PC-3 (cell line): Measurements from ENCODE around the gene HLA-DRB1. TPM values are rescaled to one million over a fixed set of nuclear protein-coding genes. Genes with fewer than 3 reads are reported as not detected.

ENCODE experiments used
- ATAC-seq: fragments of 200-7000 bp; cut with Tn5 transposase; 2 replicates; pipeline ENCODE4 v1.9.1; 2020; ENCODE audit warnings: mild to moderate bottlenecking, moderate library complexity
- Bru-seq: library from RNA; stranded (reverse); fragments of 400-500 nt; gene quantifications from one replicate; lab custom pipeline; 2021; lab: Mats Ljungman, UMichigan
- BruChase-seq, 2 experiments: library from RNA; stranded (reverse); fragments of 400-500 nt; gene quantifications; one replicate each; lab custom pipeline; 2021; lab: Mats Ljungman, UMichigan
- BruUV-seq: library from RNA; stranded (reverse); fragments of 400-500 nt; replicated peaks from 2 replicates; lab custom pipeline; 2021; lab: Mats Ljungman, UMichigan
- CTCF ChIA-PET: fragments of 300-600 bp; sonication (Branson Sonifier 250); formaldehyde crosslinking; loops from one replicate; lab custom pipeline; 2022; ENCODE audit warnings: antibody characterized with exemption; lab: Charles Lee
- POLR2A ChIA-PET: fragments of 300-600 bp; sonication (Branson Sonifier 250); formaldehyde crosslinking; loops from one replicate; lab custom pipeline; 2022; ENCODE audit warnings: antibody characterized with exemption; ENCODE audit not compliant: unreplicated experiment; lab: Charles Lee
- DNase-seq: peaks from one replicate; pipeline ENCODE4 v3.0.0-alpha.2; 2015
- H2AFZ ChIP-seq: fragments of 300-600 bp; sonication (generic); 2 replicates; pipeline ENCODE4 v1.6.0; 2016; ENCODE audit warnings: antibody characterized with exemption, low read length
- H3F3A ChIP-seq: fragments of 300-600 bp; sonication (generic); one replicate; pipeline ENCODE4 v1.6.0; 2017; ENCODE audit warnings: antibody characterized with exemption, low read length, control low read depth, mild to moderate bottlenecking; ENCODE audit not compliant: unreplicated experiment
- H3K27ac ChIP-seq: fragments of 300-600 bp; sonication (generic); 2 replicates; pipeline ENCODE4 v1.5.1; 2016; ENCODE audit warnings: mild to moderate bottlenecking, low read length
- H3K27me3 ChIP-seq: fragments of 300-600 bp; sonication (generic); 2 replicates; pipeline ENCODE4 v1.6.1; 2016; ENCODE audit warnings: low read length, mixed read lengths
- H3K36me3 ChIP-seq: fragments of 300-600 bp; sonication (generic); 2 replicates; pipeline ENCODE4 v1.6.1; 2016; ENCODE audit warnings: low read depth, mixed run types, low read length, mixed read lengths
- H3K4me1 ChIP-seq: fragments of 300-600 bp; sonication (generic); 2 replicates; pipeline ENCODE4 v1.5.1; 2016; ENCODE audit warnings: low read length; ENCODE audit not compliant: insufficient read depth
- H3K4me2 ChIP-seq: fragments of 300-600 bp; sonication (generic); 2 replicates; pipeline ENCODE4 v1.6.0; 2016; ENCODE audit warnings: low read length
- H3K4me3 ChIP-seq: fragments of 300-600 bp; sonication (generic); 2 replicates; pipeline ENCODE4 v1.5.1; 2016; ENCODE audit warnings: mild to moderate bottlenecking, low read length, mixed read lengths
- H3K79me2 ChIP-seq: fragments of 300-600 bp; sonication (generic); 2 replicates; pipeline ENCODE4 v1.6.1; 2017; ENCODE audit warnings: low read length, mixed read lengths
- H3K9ac ChIP-seq: fragments of 300-600 bp; sonication (generic); 2 replicates; pipeline ENCODE4 v1.6.0; 2016; ENCODE audit warnings: mild to moderate bottlenecking, low read length
- H3K9me2 ChIP-seq: fragments of 300-600 bp; sonication (generic); replicated peaks from 2 replicates; pipeline ENCODE4 v1.6.1; 2016; ENCODE audit warnings: mixed run types, low read length, mixed read lengths
- H3K9me3 ChIP-seq: fragments of 300-600 bp; sonication (generic); 2 replicates; pipeline ENCODE4 v1.6.1; 2016; ENCODE audit warnings: low read length, mixed read lengths
- H4K20me1 ChIP-seq: fragments of 300-600 bp; sonication (generic); 2 replicates; pipeline ENCODE4 v1.6.1; 2016; ENCODE audit warnings: low read length, mixed read lengths
- EZH2 ChIP-seq: fragments of 300-600 bp; sonication (generic); IDR thresholded peaks from one replicate; pipeline ENCODE4 v1.6.1; 2017; ENCODE audit warnings: antibody characterized with exemption, mild to moderate bottlenecking, low read length; ENCODE audit not compliant: unreplicated experiment
- EZH2phosphoT487 ChIP-seq: fragments of 300-600 bp; sonication (generic); IDR thresholded peaks from 2 replicates; pipeline ENCODE4 v1.6.1; 2018; ENCODE audit warnings: mild to moderate bottlenecking, antibody characterized with exemption, low read length, borderline replicate concordance
- intact Hi-C: fragments of 100-400 bp; cut with micrococcal nuclease; formaldehyde crosslinking; loops from 2 replicates; pipeline ENCODE4 v1.9.0; 2023
- long read RNA-seq: library from polyadenylated mRNA; unstranded; transcript quantifications from one replicate; pipeline ENCODE4 v2.0.0, GENCODE V29; 2021; ENCODE audit not compliant: unreplicated experiment
- total RNA-seq: library from RNA; depleted of rRNA; stranded (reverse); fragments of >200 nt; gene quantifications from 2 replicates; pipeline ENCODE4 v1.2.3, GENCODE V29; 2014; rRNA removed
- TF ChIP-seq, protein P1 (sequence below): fragments of 300-600 bp; sonication (generic); conservative IDR thresholded peaks from 2 replicates; pipeline ENCODE4 v1.5.1; 2017; ENCODE audit warnings: antibody characterized with exemption, low read depth, mild to moderate bottlenecking, low read length

HLA-DRB1 gene
- not detected in 2 replicates for total RNA-seq
- Bru-seq, nascent RNA, result not detected
- BruChase-seq, experiment 1, labeled RNA remaining after a 6-hour chase, result not detected
- percentile 3 among the genes with signal in this experiment for BruChase-seq, experiment 2, labeled RNA remaining after a 2-hour chase
- long read RNA-seq, result 0 reads

DNA sequence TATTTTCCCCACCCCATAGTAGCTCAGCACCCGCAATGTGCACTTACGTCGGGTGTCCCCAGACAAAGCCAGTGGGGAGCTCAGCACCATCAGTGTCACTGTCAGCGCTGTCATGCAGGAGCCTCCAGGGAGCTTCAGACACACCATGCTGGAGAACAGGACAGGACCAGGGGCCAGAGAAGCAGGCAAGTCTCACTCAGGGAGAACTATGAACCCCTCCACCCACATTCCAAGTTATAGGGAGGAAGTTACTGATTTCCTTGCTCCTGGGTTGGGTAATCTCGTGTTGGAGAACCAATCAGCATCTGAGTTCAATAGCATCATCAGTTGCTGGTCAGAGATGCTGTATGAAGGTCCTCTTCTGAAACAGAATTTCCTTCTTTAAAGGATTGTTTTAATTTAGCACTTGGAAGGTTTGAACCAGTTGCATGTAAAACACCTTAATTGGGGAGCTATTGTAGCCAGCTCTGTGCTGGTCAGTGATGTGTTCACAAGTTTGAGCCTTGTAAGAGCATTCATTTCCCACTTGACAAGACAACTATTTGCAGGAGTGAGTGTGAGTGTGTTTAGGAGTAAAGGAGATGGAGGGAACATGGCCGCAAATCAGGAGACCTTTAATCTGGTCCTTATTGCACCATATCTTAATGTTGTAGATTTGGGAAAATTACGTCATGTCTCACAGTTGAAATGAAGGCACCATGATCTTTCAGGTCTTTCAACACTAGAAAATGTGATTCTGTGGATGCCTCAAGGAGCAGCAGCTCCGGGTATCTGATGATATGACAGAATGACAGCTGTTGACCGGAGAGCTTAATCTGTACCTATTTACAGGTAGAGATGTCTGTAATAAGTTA is at the start of gene HLA-DRB1:
Gene HLA-DRB1, minus strand, starts transcription at position 253 of the 854 bp plus-strand sequence. Its CDS starts 106 bp downstream, at position 147.
- DNase-seq (peak; percentile 25), ATAC-seq (peak; percentile 82; the same call in 1 of the 2 replicates)
- no peaks in the 10 kb centered on the region for H3K4me1 ChIP-seq
- no peaks in the 10 kb centered on the region for H3K9me3 ChIP-seq
- H3K79me2 ChIP-seq, result no peaks in the 10 kb centered on the region
- intact Hi-C loops, result no loop called here
- ChIA-PET CTCF (no interaction called here), POLR2A (no interaction called here)
- no peak within 1 kb of the TSS for H3K4me3 ChIP-seq
- no peak within 1 kb of the TSS for H3K9ac ChIP-seq
- H3K27me3 ChIP-seq, result no peaks in the 10 kb centered on the region
- BruUV-seq, result no TSS peak
- H3K9me2 ChIP-seq, result no peaks in the 10 kb centered on the region
- no peak within 1 kb of the TSS for H2AFZ ChIP-seq
- H3F3A ChIP-seq, result no peaks in the 10 kb centered on the region
- no peaks in the 10 kb centered on the region for H3K36me3 ChIP-seq
- H4K20me1 ChIP-seq, result no peaks in the 10 kb centered on the region
- TF ChIP-seq, protein P1, sequence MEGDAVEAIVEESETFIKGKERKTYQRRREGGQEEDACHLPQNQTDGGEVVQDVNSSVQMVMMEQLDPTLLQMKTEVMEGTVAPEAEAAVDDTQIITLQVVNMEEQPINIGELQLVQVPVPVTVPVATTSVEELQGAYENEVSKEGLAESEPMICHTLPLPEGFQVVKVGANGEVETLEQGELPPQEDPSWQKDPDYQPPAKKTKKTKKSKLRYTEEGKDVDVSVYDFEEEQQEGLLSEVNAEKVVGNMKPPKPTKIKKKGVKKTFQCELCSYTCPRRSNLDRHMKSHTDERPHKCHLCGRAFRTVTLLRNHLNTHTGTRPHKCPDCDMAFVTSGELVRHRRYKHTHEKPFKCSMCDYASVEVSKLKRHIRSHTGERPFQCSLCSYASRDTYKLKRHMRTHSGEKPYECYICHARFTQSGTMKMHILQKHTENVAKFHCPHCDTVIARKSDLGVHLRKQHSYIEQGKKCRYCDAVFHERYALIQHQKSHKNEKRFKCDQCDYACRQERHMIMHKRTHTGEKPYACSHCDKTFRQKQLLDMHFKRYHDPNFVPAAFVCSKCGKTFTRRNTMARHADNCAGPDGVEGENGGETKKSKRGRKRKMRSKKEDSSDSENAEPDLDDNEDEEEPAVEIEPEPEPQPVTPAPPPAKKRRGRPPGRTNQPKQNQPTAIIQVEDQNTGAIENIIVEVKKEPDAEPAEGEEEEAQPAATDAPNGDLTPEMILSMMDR, result no peak
- TF ChIP-seq EZH2phosphoT487, result no peak
- no peak for TF ChIP-seq EZH2
- H3K27ac ChIP-seq, result no peak within 1 kb of the TSS
- no peak within 1 kb of the TSS for H3K4me2 ChIP-seq

DNA sequence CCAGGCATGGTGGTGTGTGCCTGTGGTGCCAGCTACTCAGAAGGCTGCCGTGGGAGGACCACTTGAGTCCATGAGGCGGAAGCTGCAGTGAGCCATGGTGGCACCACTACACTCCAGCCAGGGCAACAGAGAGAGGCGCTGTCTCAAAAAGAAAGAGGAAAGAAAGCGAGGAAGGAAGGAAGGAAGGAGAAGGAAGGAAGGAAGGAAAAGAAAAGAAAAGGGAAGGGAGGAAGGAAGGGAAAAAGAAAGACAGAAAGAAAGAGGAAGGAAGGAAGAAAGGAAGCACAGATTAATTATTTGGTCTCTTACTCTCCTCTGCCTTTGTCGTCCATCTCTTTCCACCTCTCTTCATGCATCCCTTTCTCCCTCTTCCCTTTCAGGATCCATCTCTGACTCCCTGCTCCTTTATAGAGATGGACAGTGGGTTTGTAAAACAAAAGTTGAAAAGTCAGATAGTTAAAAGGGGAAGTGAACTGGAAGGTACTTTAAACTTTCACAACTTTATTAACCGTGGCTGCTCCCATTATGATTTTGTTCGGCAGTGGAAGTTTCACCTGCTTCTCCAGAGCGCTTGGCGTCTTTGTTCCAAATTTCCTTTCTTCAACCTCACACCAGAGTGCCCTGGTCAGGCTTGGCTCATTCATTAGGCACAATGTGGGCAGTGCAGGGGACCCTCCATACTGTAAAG is 49.0 kb upstream of the HLA-DRB1 start:
- Histone ChIP-seq H3F3A (no peaks in the 10 kb centered on the region), H3K27me3 (peaks cover 46% of the 10 kb centered on the region), H3K9me3 (no peaks in the 10 kb centered on the region), H3K79me2 (no peaks in the 10 kb centered on the region), H3K27ac (no peak overlapping the region), H3K4me2 (no peak overlapping the region), H3K36me3 (no peaks in the 10 kb centered on the region), H3K4me1 (no peaks in the 10 kb centered on the region), H2AFZ (no peak overlapping the region), H3K4me3 (no peak overlapping the region), H3K9ac (no peak overlapping the region), H3K9me2 (no peaks in the 10 kb centered on the region), H4K20me1 (no peaks in the 10 kb centered on the region)
- DNase-seq (no peak), ATAC-seq (no peak)
- intact Hi-C loops, result no loop called here
- CTCF ChIA-PET, result no interaction called here
- POLR2A ChIA-PET, result no interaction called here
- no TSS peak for BruUV-seq
- TF ChIP-seq, protein P1, result no peak
- no peak for TF ChIP-seq EZH2phosphoT487
